GM18508 (cell line): ENCODE data around the gene COPE.

ENCODE experiments used
- ATAC-seq: cut with Tn5 transposase; IDR thresholded peaks from one replicate; pipeline ENCODE4 v1.9.1; 2021; ENCODE audit warnings: moderate number of reproducible peaks; ENCODE audit not compliant: insufficient read depth, unreplicated experiment

The COPE gene

DNA sequence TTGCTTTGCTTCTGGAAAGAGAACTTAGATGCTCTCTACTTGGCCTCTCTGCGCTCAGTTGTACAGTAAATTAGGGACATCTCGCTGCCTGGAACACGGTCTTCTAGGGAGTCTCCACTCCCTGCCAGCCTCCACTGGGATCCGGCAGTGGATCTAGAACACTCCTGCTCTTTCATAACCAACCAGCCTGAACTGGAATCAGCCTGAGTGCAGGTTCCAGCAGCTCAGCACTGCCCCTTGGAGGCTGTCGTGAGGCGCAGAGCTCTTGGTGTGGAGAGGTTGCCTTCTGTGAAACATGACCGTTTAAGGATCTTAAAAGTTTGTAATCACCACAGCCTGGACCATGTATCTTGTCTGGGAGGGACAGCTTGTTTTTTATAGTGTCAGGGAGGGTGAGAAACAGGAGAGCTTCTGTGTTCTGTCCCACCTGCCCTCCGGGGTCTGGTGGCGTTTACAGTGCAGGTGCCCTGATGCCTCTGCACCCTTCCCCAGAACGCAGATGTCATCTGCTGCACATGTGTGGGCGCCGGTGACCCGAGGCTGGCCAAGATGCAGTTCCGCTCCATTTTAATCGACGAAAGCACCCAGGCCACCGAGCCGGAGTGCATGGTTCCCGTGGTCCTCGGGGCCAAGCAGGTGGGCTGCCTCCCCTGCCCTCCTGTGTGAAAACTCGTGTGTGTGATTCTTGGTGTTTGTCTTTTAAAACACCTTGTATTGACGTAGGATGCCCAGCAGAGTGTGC is 62.6 kb downstream of the COPE start:
- no peak for ATAC-seq

GRCh38 chr19:18855647-18856384 is 63.4 kb downstream of the COPE start:
- no peak for ATAC-seq

DNA sequence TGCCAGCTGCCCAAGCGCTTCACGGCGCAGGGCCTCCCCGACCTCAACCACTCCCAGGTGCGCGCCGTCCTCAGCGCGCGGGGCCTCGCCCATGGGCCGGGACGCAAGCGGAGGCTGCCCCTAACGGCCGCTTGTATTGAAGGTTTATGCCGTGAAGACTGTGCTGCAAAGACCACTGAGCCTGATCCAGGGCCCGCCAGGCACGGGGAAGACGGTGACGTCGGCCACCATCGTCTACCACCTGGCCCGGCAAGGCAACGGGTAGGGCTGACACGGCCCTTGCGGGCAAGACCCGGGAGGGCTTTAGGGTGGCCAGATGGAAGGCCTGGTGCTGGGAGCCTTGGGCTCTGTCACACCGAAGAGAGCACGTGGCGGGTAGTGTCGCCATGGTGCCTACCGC is 64.2 kb downstream of the COPE start:
- no peak for ATAC-seq

DNA sequence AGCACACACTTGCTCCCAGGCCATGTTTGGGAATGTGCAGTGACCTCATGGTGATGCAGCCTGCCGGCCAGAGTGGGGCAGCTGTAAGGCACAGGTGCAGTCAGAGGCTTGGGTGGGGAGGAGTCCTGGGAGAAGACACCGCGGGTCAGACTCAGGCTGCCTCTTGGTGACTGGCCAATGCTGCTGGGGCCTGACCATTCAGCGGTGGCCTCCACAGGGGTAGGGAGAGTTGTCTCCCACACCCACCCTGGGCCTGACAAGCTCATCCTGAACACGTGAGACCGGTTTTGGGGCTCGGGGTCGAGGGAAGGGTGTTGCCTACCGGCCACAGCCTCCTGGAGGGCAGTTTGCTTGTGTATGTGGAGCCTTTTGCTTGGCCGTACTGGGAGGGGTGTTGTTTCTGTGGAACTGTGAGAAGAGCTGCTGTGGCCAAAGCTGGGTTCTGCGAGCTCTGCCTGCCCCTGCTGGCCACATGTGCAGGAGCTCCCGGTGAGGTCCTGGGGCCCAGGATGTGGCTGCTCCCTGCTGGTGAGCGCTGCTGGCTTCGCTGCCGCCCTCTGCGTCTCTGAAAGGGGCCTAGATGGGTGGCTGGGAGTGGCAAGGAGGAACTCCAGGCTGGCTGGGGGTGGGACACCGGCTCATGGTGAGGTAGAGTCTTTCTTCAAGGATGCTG is 65.3 kb downstream of the COPE start:
- no peak for ATAC-seq

DNA sequence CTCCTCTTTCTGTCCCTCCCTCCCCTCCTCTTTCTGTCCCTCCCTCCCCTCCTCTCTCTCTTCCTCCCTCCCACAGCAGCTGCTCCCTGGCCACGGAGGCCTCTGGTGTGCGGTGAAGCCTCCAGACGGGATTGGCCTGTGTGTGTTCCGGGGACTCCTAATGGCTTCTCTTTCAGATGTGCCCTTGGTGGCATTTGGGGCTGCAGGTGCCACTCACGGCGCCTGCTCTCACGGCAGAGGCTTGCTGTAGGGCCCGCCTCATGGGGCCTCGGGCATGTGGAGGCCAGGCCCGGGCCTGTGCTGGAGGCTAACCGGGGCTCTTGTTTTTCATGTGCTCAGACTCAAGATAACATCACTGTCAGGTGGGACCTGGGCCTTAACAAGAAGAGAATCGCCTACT is 66.5 kb downstream of the COPE start:
- no peak for ATAC-seq

DNA sequence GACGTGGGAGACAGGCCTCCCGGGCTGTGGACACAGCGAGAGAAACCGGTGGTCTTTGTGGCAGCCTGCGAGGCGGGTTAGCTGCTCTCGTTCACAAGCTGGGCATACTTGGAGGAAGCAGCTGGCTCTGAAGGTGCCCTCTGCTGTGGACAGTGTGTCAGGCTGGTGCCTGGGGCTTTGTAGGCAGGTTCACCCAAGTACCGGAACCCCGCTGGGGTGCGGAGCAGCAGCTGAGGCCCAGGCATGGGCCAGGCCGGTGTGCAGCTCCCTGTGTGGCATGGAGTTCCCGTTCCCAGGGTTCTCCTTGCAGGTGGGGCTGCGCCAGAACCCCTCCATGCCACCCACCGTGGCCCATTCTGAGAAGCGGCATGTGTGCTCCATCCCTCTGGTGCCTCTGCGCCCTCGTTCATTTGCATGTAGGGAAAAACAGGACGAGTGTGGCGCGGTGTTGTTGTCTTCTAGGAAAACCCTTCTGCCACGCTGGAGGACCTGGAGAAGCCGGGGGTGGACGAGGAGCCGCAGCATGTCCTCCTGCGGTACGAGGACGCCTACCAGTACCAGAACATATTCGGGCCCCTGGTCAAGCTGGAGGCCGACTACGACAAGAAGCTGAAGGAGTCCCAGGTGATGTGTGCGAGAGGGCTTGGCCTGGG is 67.4 kb downstream of the COPE start:
- ATAC-seq = no peak

GRCh38 chr19:18850471-18851375 is 68.5 kb downstream of the COPE start:
- ATAC-seq = no peak

DNA sequence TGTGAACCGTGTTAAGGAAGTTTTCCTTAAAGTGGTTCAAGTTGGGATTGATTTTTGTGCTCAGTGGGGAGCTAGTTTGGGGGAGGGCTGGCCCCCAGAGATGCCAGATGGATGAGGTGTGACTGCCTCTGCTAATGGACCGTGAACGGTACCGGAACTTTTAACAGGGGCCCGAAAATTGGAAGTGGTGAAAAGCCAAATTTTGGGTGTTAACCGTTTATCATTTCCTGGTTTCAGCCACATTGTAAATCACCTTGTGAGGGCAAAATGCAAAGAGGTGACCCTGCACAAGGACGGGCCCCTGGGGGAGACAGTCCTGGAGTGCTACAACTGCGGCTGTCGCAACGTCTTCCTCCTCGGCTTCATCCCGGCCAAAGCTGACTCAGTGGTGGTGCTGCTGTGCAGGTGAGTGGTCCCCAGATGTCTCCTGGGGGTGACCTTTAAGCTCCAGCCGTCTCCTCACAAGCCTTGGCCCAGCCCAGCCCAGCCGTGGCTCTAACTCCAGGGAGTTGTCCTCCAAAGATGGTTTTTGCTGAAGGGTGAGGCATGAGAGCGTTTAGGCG is 69.3 kb downstream of the COPE start:
- no peak for ATAC-seq
